GM12874 (cell line): ENCODE data around the gene TUBA4A.

Source experiments
- CTCF ChIP-seq: IDR thresholded peaks from 2 replicates; pipeline ENCODE4 v1.5.1; 2011; ENCODE audit warnings: low read depth, mild to moderate bottlenecking, control low read depth, low read length, moderate library complexity; ENCODE audit not compliant: insufficient read depth

Gene TUBA4A

GRCh38 chr2:219243291-219243761 lies 10.4 kb downstream of the TUBA4A start:
- no peak for TF ChIP-seq CTCF

GRCh38 chr2:219234331-219234730 lies 19.4 kb downstream of the TUBA4A start:
- no peak for TF ChIP-seq CTCF

- TF ChIP-seq CTCF = no peak
Observed at GRCh38 chr2:219230059-219230540, 23.6 kb downstream of the TUBA4A start.

DNA sequence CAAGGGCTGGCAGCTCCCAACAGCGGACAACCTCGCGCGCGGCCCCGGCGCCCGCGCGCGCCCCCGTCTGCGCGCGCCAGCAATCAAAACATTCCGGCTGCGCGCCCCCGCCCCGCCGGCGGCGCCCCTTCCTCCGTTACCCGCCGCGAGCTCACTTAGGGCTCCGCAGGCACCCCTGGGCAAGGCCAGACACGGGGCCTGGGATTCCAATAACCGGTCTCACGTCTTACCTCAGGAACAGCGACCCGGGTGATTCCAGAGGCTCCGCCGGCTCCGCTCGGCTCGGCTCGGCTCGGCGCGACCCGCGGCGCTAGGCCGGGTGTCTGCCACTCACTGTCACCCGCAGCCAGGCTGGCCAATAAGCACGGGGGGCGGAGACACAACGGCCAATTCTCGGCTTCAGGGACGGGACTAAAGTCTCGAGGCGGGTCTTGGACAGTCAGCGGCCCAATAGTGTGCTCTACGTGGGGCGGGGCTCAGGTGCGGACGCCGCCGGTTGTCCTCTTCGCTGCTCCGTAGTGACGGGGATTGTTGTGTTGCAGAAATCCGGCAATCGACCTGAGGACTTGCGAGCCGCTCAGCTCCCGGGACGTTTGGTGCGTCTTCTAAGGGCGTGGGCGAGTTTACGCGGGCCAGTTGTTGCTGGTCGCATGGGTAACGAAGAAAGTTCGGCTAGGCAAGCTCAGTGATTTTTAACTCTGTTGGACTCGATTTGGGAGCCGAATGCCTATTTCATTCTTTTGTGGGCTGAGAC lies 24.2 kb downstream of the TUBA4A start, which contains the start of the genes ANKZF1 and ATG9A:
ANKZF1 (plus strand) TSS at position 502 of the 754 bp plus-strand sequence. CDS start 452 bp downstream, outside the sequence.
ATG9A (minus strand) TSS at position 332 of the 754 bp plus-strand sequence. CDS start 1,612 bp downstream, outside the sequence.
- no peak for TF ChIP-seq CTCF

DNA sequence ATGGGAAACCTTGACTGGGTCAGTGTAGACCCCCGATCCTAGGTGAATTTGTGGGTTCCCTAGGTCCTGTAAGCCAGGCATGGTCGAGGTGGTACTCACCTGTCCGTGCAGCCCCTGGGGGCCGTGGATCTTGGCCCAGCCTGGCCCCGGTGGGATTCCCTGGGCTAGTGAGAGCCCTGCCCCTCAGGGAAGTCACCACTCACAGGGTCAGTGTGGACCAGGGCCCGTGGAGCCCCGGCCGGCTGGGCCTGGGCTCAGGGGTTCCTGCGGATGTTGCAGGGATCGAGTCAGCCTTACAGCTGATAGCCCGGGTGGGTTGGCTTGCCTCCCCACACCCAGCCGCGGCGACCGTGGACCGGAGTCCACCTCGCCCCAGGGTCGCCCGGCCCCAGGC lies 24.8 kb downstream of the TUBA4A start:
- TF ChIP-seq CTCF = no peak

- TF ChIP-seq CTCF = no peak
Observed at GRCh38 chr2:219228041-219228910, 25.4 kb downstream of the TUBA4A start.

- TF ChIP-seq CTCF = no peak
Observed at GRCh38 chr2:219225350-219225749, 28.4 kb downstream of the TUBA4A start.
